OCI-LY7 (cell line): ENCODE results near the gene ABCC1. TPM values are rescaled to one million over a fixed set of nuclear protein-coding genes. Genes with fewer than 3 reads are reported as not detected.

Source experiments
- BruUV-seq: library from RNA; stranded (reverse); fragments of 400-500 nt; replicated peaks from 2 replicates; lab custom pipeline; 2021; lab: Mats Ljungman, UMichigan
- CTCF ChIA-PET: fragments of 300-600 bp; sonication (Branson Sonifier 250); formaldehyde crosslinking; loops from one replicate; lab custom pipeline; 2022; ENCODE audit warnings: antibody characterized with exemption; ENCODE audit not compliant: unreplicated experiment; lab: Charles Lee
- POLR2A ChIA-PET: fragments of 300-600 bp; sonication (Branson Sonifier 250); formaldehyde crosslinking; loops from one replicate; lab custom pipeline; 2022; ENCODE audit warnings: antibody characterized with exemption; lab: Charles Lee
- DNase-seq: peaks from one replicate; pipeline ENCODE4 v3.0.0-alpha.2; 2015; ENCODE audit warnings: low spot score
- H2AFZ ChIP-seq: fragments of 200-600 bp; sonication (generic), shearing (Covaris generic); 2 replicates; pipeline ENCODE4 v1.6.1; 2014; ENCODE audit warnings: mild to moderate bottlenecking, antibody characterized with exemption, low read length, moderate library complexity
- H3K27ac ChIP-seq: fragments of 200-600 bp; sonication (generic); 2 replicates; pipeline ENCODE4 v1.5.1; 2014; ENCODE audit warnings: mixed run types, low read depth, mild to moderate bottlenecking, moderate library complexity, low read length, inconsistent platforms; ENCODE audit not compliant: poor library complexity, severe bottlenecking
- H3K36me3 ChIP-seq: fragments of 200-600 bp; sonication (generic); 2 replicates; pipeline ENCODE4 v1.6.1; 2014; ENCODE audit warnings: mild to moderate bottlenecking, antibody characterized with exemption, low read length, moderate library complexity, mixed read lengths; ENCODE audit not compliant: insufficient read depth
- H3K4me1 ChIP-seq: fragments of 200-600 bp; sonication (generic); 2 replicates; pipeline ENCODE4 v1.5.1; 2014; ENCODE audit warnings: mild to moderate bottlenecking, low read length; ENCODE audit not compliant: insufficient read depth, poor library complexity, severe bottlenecking
- H3K4me2 ChIP-seq: fragments of 200-600 bp; sonication (generic); 2 replicates; pipeline ENCODE4 v1.6.1; 2014; ENCODE audit warnings: mild to moderate bottlenecking, low read length
- H3K4me3 ChIP-seq: fragments of 200-600 bp; sonication (generic); 2 replicates; pipeline ENCODE4 v1.5.1; 2014; ENCODE audit warnings: mild to moderate bottlenecking, low read depth, low read length; ENCODE audit not compliant: poor library complexity, severe bottlenecking
- H3K79me2 ChIP-seq: fragments of 200-600 bp; sonication (generic); 2 replicates; pipeline ENCODE4 v1.6.1; 2016; ENCODE audit warnings: low read depth, mild to moderate bottlenecking, low read length, moderate library complexity, mixed read lengths; ENCODE audit not compliant: insufficient read depth
- H3K9me2 ChIP-seq: fragments of 200-600 bp; sonication (generic); 2 replicates; pipeline ENCODE4 v1.6.1; 2016; ENCODE audit warnings: mild to moderate bottlenecking, low read length, mixed read lengths; ENCODE audit not compliant: insufficient read depth
- H3K9me3 ChIP-seq: fragments of 200-600 bp; sonication (generic); 2 replicates; pipeline ENCODE4 v1.6.1; 2014; ENCODE audit warnings: mild to moderate bottlenecking, mixed run types, low read length, mixed read lengths
- H4K20me1 ChIP-seq: fragments of 200-600 bp; sonication (generic); 2 replicates; pipeline ENCODE4 v1.6.1; 2014; ENCODE audit warnings: mild to moderate bottlenecking, antibody characterized with exemption, low read length, moderate library complexity, mixed read lengths; ENCODE audit not compliant: insufficient read depth
- EZH2phosphoT487 ChIP-seq: fragments of 200-600 bp; sonication (generic); IDR thresholded peaks from 2 replicates; pipeline ENCODE4 v1.6.1; 2018; ENCODE audit warnings: low read depth, borderline replicate concordance, mild to moderate bottlenecking, mixed run types, antibody characterized with exemption, low read length, moderate library complexity, mixed read lengths
- intact Hi-C: fragments of 100-400 bp; cut with micrococcal nuclease; formaldehyde crosslinking; loops from one replicate; pipeline ENCODE4 v1.10.0; 2022; ENCODE audit not compliant: unreplicated experiment
- total RNA-seq, 2 experiments: library from RNA; depleted of rRNA in 1 of 2; stranded (reverse); fragments of >200 nt in 1 of 2; shearing (Covaris generic) in 1 of 2; gene quantifications; 2 replicates each; pipeline ENCODE4 v1.2.3, GENCODE V29; 2014 to 2022
- TF ChIP-seq, protein P1 (sequence below): fragments of 200-600 bp; sonication (generic); conservative IDR thresholded peaks from 2 replicates; pipeline ENCODE4 v1.5.1; 2014; ENCODE audit warnings: mild to moderate bottlenecking, antibody characterized with exemption, low read length, moderate library complexity, mixed read lengths

ABCC1 gene
- total RNA-seq, 2 experiments from 2014 or later, result 39.9 to 71.8 TPM

DNA sequence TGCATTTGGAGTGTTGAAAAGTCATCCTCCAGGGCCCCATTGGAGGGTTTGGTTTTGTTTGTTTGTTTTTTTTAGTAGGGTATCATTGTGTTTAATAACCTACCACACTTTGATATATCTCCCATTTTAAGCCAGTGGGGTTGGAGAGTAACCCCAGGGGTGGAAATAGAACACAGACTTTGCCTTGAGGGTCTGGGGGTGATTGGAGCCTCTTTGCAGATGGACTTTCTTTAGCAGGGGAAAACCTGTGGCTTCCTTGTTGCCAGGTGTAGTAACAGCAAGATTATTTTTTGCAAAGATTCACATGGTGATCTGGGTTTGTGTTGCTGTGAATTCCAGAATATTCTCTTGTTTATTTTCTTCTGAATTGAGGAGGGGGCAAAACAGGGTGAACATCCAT, 1.5 kb downstream of the ABCC1 start:
- Histone ChIP-seq H3K9me2 (no peaks in the 10 kb centered on the region), H3K4me3 (peak overlapping the region; percentile 81), H3K27ac (peak overlapping the region; percentile 69), H3K4me1 (peaks cover 40% of the 10 kb centered on the region), H4K20me1 (0 out of 2 replicates have a peak, but pooled peaks cover 5% of the 10 kb centered on the region), H2AFZ (no peak overlapping the region), H3K79me2 (peaks cover 67% of the 10 kb centered on the region), H3K36me3 (peaks cover 24% of the 10 kb centered on the region), H3K9me3 (no peaks in the 10 kb centered on the region), H3K4me2 (peak overlapping the region; percentile 78)
- no TSS peak for BruUV-seq
- ChIA-PET POLR2A (interaction anchor here (0.6 to 1.2 kb wide), 4 partner anchors 10 to 61 kb away, joined by 3 to 5 read pairs (median 4); no protein-coding TSS in a partner anchor), CTCF (no interaction called here)
- DNase-seq, result peak; percentile 29
- TF ChIP-seq, protein P1, sequence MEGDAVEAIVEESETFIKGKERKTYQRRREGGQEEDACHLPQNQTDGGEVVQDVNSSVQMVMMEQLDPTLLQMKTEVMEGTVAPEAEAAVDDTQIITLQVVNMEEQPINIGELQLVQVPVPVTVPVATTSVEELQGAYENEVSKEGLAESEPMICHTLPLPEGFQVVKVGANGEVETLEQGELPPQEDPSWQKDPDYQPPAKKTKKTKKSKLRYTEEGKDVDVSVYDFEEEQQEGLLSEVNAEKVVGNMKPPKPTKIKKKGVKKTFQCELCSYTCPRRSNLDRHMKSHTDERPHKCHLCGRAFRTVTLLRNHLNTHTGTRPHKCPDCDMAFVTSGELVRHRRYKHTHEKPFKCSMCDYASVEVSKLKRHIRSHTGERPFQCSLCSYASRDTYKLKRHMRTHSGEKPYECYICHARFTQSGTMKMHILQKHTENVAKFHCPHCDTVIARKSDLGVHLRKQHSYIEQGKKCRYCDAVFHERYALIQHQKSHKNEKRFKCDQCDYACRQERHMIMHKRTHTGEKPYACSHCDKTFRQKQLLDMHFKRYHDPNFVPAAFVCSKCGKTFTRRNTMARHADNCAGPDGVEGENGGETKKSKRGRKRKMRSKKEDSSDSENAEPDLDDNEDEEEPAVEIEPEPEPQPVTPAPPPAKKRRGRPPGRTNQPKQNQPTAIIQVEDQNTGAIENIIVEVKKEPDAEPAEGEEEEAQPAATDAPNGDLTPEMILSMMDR, result no peak
- no peak for TF ChIP-seq EZH2phosphoT487
- intact Hi-C loops, result loop anchor here (1.0 to 5.0 kb wide), 2 partner anchors 41 to 57 kb away; no protein-coding TSS in a partner anchor

DNA sequence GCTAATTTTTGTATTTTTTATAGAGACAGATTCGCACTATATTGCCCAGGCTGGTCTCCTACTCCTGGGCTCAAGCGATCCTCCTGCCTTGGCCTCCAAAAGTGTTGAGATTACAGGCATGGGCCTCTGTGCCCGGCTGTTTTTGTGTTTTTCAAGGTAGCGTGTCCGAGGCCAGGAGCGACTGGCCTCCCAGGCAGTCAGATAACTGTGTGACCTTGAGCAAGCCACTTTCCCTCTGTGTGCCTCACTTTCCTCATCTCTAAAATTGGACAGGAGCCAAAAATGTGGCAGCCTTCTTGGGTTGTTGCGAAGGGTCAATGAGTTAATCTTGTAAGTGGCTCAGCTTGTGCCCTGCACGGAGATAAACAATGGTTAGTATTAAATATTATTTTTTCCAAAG, 2.4 kb downstream of the ABCC1 start:
- H3K4me3 ChIP-seq, result peak overlapping the region; percentile 81
- TF ChIP-seq, protein P1, result no peak
- no peak for TF ChIP-seq EZH2phosphoT487

DNA sequence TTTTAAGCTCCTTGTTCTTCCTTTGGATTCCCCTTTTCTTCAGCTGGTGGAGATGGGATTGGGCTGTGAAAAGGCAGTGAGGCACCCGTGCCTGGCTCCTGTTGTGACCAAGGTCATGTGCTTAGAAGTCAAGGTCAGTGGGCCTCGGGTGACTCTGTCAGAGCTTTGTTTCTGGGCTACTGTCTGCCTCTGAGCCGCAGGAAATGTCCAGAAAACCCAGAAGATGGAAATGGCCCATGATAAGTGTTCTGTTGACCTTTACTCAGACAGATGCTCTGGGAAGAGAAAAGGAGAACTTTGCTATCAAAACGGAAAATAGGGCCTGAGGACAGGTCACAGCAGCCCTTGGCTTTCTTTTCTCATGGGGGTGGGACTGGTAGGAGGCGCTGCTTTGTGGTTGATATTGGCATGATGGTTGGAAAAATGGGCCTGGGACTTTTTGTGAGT, 2.9 kb downstream of the ABCC1 start:
- POLR2A ChIA-PET, result interaction anchor here (0.6 to 0.9 kb wide), 6 partner anchors 42 to 157 kb away, joined by 3 read pairs; no protein-coding TSS in a partner anchor
- intact Hi-C loops, result loop anchor here (5.0 kb wide), 1 partner anchor 40 kb away; no protein-coding TSS in a partner anchor
- H3K36me3 ChIP-seq, result peaks cover 27% of the 10 kb centered on the region
- no peak for TF ChIP-seq EZH2phosphoT487
- TF ChIP-seq, protein P1, result no peak
- CTCF ChIA-PET, result interaction anchor here (0.7 kb wide), 1 partner anchor 38 kb away, joined by 3 read pairs; no protein-coding TSS in a partner anchor
- peak overlapping the region; percentile 12 for H3K27ac ChIP-seq
- peak overlapping the region; percentile 78 for H3K4me2 ChIP-seq
- peaks cover 81% of the 10 kb centered on the region for H3K79me2 ChIP-seq
- H3K9me2 ChIP-seq, result no peaks in the 10 kb centered on the region
- DNase-seq, result no peak
- H3K4me3 ChIP-seq, result peak overlapping the region; percentile 81
- no TSS peak for BruUV-seq
- peaks cover 40% of the 10 kb centered on the region for H3K4me1 ChIP-seq
- H4K20me1 ChIP-seq, result 0 out of 2 replicates have a peak, but pooled peaks cover 5% of the 10 kb centered on the region
- no peaks in the 10 kb centered on the region for H3K9me3 ChIP-seq
- H2AFZ ChIP-seq, result no peak overlapping the region

More for the DNA sequence above, 2.4 kb downstream of the ABCC1 start:
- BruUV-seq, result no TSS peak
- Histone ChIP-seq H3K9me3 (no peaks in the 10 kb centered on the region), H2AFZ (no peak overlapping the region), H3K79me2 (peaks cover 77% of the 10 kb centered on the region), H3K36me3 (peaks cover 26% of the 10 kb centered on the region), H3K4me1 (peaks cover 40% of the 10 kb centered on the region), H3K9me2 (no peaks in the 10 kb centered on the region), H3K4me2 (peak overlapping the region; percentile 78), H3K27ac (peak overlapping the region; percentile 12), H4K20me1 (0 out of 2 replicates have a peak, but pooled peaks cover 5% of the 10 kb centered on the region)
- DNase-seq, result no peak
- ChIA-PET POLR2A (interaction anchor here (0.6 to 0.9 kb wide), 4 partner anchors 52 to 157 kb away, joined by 3 read pairs; no protein-coding TSS in a partner anchor), CTCF (interaction anchor here (0.7 kb wide), 1 partner anchor 38 kb away, joined by 3 read pairs; no protein-coding TSS in a partner anchor)
- intact Hi-C loops, result loop anchor here (5.0 kb wide), 1 partner anchor 40 kb away; no protein-coding TSS in a partner anchor
